Left renal pelvis (tissue), 4 donors: ENCODE results near the gene RAD51B. TPM values are rescaled to one million over a fixed set of nuclear protein-coding genes. Genes with fewer than 3 reads are reported as not detected.

Experiments
- DNase-seq, 4 donors: peaks; one replicate each; pipeline ENCODE4 v3.0.0-alpha.2; 2013; ENCODE audit warnings: low read depth in 4 of 4, low spot score in 3 of 4
- polyA plus RNA-seq, 4 donors: library from polyadenylated mRNA; unstranded; fragments of 120-200 nt; gene quantifications; one replicate each; pipeline ENCODE4 v1.2.1, GENCODE V29; 2013; ENCODE audit not compliant: insufficient read length in 4 of 4

Gene RAD51B
- polyA plus RNA-seq, 4 donors = 9.4 to 12.6 (median 11.6) TPM

DNA sequence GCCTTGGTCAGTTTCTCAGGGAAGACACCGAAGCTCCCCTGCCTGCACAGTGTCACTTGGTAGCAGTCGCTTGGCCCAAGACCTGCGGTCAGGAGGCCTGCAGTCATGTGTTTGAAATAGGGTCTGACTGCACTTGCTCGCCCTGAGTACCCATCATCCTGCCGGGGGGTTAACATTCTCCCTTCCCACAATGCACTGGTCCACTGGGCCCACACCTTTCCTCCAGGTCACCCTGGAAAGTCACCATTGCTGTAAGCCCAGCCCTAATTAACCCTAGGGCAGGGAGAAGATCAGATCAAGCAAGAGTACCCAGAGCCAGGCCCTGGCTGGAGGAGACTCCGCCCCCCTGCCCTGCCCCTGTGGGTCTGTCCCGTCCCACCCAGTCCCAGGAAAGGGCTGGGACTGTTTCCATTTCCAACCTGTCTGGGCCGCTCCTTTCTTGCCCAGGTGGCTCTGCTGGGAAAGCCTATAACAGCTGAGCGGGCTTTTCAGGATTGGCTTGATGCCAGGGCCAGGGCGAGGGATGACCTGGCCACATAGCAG is 886.2 kb downstream of the RAD51B start:
- DNase-seq = no peak

DNA sequence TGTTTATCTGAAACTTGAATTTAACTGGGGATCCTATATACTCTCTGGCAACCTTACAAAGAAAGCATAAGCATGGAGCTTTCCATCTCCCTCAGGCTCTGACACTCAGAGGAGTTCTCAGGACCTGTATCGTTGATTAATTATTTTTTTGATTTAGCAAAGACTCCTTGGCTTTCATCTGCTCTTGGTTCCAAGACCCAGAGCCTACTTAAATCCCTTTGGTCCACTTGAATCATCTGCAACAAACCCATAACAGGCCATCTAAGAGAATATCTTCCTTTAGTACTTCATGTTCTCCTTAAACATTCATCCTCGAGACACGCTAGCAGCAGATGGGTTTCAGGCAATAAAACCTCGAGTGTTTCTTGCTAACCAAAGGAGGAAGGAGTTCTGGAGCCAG is 887.9 kb downstream of the RAD51B start:
- no peak for DNase-seq

DNA sequence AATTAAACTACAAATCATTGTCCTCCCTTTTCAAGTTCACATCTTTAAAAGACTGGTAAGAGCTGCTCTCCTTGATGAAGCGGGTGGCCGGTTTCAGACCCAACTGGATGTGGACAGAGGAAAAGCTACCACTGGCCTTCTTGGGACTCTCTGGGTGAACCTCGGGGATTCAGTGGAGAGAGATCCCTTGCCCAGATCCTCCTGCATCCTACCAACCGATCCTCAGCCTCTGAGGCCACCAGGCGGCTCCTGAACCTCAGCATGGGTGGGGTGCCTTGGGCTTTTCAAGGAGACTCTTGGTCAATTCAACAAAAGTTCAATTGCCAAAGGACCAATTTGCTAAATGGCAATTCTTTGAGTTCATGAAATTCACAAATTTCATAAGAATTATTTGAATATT is 888.8 kb downstream of the RAD51B start:
- no peak for DNase-seq

DNA sequence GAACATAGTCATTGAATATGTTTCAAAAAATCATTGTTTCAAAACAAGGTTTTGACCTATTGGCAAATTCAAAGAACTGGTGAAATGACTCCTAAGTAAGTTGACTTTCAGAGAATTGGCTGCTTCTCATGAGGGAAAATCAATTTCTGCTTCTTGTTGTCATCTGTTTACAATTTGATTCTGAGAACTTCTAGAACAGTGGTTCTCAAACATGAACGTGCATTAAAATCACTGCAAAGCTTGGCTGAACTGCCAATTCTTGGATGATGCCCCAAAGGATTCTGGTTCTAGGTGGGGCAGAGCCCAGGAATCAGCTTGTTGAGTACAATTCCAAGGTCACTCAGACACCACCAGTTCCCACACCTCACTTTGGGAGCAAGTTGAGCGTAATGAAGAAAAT is 889.4 kb downstream of the RAD51B start:
- no peak for DNase-seq

DNA sequence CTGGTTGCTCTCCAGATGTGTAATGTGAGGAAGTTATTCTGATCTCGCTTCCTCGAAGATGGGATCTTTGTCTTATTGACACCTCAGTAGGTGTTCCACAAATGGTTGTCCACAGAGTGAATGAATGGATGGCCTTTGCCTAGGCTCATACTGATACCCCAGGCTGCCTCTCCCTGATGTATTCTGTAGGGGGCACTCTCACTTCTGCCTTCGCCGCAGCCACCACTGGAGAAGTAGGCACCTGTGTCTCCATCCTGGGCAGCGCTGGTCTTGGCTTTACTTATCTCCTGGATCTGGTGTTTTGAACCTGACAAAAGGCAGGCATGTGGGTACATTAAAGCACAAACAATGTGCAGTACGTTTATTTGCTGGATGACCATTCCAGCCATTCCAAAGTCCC is 891.2 kb downstream of the RAD51B start:
- DNase-seq = no peak

DNA sequence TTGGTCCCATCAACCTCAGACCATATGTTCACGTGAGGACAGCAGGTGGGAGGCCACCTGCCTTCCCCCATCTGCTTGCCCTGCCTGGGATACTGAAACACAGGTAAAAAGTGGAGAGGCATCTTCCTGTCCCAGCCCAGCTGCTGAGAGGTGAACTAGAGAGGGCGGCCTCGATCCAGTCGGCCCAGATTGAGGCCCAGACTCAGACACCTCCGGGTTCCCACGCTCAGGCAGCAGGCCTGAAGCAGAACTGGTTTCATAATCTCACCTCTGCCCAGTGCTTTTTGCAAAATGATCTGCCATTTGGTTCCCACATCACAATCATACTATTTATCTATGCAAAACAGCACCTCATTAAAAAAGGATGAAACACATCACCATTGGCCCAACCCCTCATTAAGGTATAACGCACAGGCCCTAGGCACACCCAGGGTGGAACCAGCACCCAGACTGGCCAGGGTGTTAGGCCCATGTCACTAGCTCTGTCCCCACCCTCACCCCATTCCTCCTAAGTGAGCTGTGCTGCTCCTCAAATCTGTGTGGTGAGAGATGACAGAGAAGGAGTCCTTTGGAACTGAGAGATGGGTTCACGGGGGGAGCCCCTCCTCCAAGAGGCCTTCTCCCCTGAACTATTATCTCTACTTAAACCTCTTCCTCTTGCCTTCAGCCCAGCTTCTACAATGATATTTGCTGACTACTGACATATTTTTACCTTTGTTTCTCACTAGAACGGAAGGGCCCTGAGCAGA is 892.2 kb downstream of the RAD51B start:
- DNase-seq = no peak

DNA sequence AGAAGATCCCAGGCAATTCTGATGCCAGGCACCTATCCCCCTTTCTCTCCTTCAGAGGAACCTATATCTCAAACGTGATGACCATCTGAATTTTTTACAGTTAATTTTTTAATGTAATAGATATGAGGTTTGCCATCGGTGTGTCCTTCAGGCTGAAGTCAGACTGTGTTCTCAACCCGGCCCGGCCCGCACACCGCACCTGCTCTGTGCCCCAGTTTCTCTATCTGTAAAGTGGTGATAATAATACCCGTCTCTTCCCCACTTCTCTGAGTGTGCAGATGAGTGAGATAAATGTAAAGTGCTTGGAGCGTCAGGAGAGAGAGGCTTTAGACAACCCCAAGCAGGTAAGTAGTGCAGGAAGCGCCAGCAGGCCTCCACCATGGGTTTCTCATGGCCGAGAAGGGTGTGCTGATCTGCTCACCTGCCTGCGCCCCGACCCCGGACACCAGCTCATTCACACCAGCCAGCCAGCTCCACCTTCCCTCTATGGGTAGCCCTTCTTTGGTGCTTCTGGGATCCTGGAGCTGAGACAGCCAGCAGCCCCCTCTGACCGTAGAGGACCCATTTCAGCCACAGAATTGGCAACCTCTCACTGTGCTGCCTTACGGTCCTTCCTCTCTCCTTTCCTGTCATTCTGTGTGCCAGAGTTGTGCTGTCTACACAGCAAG is 893.3 kb downstream of the RAD51B start:
- no peak for DNase-seq

DNA sequence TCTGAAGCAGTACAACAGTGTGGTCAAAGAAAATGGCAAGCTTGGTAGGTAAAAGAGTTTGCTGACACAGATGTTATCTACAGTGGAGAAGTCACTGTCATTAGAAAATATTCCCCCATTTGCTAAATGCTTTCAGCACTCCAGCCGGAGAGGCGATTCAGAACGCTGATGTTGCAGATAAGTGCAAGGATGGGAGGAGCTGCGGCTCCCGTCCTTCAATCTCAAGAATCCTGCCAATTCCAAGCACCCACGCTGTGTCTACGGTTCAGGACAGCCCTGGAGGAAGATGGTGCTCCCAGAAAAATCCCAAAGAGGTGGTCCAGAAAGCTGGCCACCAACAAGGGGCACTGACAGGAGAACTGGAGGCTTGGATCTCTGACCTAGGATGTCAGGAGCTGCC is 894.2 kb downstream of the RAD51B start:
- DNase-seq = no peak

DNA sequence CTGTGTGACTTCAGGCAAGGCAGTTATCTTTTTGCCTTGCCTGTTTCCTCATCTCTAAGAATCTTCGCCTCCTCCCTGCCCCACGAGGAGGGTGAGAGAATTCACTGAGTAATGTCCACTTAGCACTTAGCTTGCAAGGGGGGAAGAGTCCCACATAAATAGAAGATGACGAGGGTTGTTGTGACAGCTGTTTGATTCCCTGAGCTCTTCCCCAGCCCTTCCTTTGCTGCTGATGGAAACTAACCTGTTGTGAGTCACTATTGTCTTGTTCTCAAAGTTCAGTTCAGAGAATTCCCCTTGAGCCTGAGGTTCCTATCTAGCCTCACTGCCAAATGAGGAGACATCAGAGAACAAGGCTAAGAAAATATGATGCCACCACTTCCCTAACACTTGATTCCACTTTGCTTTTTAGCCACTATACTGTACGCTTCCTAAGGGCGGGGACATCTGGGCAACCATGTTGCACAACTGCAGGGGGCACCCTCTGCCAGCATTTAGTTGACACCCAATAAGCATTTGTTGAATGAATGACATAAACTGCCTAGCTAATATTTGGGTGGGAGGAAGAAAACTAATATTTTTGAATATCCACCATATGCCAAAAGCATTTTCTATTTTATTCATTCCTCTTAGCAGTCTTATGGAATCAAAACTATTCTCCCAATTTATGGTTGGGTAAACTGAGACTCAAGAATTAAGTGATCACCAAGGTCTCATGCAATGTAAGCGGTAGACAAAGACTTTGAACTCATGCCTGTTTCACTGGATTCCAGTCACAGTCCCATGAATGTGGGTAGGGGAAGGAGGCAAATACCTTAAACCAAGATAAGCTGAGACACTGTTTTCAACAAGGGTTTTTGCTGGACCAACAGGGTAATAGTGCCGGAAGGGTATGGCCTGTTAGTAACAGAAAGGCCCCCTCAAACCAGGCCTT is 895.7 kb downstream of the RAD51B start:
- DNase-seq = no peak

DNA sequence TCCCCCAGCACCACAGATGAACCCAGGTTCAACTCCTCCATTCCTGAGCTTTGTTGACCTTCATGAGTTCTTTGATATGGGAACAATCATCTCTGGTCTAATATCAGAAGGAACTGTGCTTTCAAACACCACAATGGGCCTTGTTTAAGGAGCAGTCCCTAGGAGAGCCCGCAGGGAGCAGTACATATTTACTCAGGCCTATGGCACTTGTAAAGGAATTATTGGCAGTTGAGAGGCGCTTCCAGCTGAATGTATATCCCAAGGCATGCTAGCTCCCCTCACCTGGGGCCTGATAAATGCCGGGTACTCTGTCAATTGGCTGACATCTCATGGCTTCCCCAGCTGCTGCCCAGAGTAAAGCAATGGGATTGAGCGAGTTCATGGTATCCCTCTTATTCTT is 897.1 kb downstream of the RAD51B start:
- DNase-seq = no peak

DNA sequence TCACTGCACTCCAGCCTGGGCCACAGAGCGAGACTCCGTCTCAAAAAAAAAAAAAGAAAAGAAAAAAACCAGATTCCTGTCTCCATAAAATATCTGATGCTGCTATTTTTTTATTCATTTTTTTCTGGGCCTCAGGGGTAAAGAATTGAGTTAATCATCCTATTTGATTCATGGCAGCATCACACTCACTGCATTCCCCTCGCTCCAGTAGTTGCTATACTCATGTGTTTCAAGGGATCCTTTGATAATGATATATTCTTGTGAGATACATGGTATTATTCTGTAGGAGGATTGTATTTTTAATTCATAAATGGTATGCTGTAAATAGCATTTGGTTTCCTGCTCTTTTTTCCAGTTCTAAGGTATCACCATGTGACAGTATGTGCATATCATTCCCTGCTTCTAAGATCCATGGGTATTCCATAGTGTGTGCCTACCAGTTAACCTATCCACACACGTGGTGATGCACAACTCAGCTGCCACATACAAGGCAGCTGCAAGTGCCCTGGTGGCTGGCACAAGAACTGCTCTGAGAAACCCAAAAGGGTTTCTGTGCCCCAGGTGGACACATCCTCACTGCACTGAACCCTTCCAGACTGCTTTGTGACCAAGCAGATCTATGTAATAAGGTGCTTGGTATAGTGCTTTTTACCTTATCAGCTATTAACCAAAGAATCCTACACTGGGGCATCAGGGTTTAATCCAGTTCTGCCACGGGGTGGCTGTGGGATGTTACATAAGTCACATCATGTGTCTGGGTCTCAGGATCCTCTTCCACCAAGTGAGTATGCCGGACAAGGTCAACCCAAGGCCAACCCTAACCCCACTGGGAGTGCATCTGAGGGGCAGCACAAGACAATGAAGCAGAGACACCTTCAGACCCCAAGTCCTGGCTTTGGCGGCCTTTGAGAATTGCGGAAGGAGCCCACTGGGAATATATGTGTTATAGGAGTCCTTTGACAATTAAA is 898.7 kb downstream of the RAD51B start:
- DNase-seq = no peak

DNA sequence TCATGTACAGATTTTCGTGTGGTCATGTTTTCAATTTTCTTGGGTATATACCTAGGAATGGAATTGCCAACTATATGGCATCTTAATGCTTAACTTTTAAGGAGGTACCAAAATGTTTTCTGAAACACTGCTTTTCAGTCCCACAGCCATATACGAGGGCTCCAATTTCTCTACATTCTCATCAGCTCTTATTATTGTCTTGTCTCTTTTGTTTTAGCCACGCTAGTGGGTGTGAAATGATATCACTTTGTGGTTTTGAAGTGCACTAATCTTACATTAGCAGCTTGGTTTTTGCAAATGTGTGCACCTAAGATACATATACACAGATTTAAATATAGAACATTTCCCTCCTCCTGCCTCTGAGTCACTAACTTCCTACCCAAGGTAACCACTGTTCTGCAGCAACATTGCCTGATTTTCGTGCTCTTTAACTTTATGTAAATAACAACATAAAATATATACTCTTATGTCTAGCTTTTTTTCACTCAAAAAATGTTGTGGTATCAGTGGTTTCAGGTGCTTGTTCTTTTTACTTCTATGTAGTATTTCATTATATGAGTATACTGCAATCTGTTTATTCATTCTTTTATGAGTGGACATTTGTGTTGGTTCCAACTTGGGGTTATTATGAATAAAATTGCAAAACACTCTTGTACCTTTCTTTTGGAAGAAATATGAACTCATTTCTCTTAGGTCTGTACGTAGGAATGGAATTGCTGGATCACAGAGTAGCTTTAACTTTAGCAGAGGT is 900.2 kb downstream of the RAD51B start:
- DNase-seq = no peak

DNA sequence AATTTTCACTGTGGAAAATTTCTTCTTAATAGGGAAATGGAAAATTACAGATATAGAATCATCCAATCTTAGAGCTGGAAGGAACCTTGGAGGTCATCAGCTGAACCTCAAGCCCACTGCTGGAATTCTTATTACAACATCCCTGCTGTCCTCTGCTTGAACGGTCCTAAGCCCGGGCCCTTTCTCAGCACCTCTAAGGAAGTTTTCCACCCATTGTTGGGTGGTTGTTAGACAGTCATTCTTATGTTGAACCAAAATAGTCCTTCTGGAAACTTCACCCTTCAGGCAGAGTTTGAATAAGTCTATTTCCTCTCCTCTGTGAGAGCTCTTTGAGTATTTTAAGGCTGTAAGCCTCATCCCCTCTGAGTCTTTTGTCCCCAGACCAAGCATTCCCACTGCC is 902.6 kb downstream of the RAD51B start:
- DNase-seq = no peak

DNA sequence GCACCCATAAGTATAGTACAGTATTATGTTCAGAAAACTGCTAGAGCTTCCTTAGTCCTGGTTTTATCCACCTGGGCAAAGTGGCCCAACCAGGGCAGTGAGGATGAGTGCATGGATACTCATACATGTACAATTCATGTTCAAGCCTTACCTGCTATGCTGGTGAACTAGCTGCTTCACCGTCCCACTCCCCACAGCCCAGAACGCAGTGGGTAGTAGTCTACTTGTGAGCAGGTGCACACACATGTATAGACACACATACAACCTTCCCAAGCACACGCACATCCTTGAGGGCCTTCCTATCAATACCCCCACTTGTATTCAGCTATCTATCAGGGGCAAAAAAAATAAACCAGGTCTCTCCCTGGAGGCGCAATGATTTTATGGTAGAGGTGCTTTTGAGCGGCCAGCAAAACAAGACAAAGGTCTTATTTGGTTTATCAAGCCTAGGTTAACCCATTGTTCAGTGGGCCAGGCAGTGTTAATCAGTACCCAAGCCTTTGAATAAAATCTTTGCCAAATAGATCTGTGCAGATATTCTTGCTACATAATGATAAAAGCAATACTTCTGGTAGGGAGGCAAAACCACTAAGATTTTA is 903.5 kb downstream of the RAD51B start:
- no peak for DNase-seq

DNA sequence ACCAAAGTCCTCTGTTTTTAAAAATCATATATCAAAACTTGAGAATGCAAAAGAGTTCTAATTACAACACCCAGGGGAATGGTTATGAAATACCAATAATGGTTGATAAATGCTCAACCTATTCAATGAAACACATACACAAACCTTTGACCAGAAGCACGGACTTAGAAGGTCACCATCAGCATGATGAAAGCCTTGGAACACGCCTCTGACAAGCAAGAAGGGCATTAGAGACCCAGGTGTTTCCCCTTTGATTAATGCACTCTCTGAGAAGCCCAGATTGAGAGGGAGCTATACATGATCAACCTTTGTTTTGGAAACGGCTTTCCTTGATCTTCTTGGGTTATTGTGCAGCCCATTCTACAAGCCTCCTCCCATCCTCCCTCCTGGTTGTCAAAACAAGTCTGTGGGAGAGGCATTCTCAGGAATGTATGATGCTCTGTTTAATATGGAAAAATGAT is 904.3 kb downstream of the RAD51B start:
- DNase-seq = no peak

DNA sequence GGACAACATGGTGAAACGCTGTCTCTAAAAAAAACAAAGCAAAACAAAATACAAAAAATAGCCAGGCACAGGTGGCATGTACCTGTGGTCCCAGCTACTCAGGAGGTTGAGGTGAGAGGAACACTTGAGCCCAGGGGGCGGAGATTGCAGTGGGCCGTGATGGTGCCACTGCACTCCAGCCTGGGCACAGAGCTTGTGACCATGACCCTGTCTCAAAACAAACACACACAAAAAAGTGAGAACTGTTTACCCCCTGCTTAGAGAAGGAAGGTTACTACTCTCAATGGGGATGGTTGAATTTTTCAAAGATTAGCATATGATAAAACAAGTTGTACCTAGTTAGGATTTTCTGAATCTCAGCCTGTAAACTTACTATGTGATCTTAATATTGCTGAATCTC is 905.3 kb downstream of the RAD51B start:
- no peak for DNase-seq

DNA sequence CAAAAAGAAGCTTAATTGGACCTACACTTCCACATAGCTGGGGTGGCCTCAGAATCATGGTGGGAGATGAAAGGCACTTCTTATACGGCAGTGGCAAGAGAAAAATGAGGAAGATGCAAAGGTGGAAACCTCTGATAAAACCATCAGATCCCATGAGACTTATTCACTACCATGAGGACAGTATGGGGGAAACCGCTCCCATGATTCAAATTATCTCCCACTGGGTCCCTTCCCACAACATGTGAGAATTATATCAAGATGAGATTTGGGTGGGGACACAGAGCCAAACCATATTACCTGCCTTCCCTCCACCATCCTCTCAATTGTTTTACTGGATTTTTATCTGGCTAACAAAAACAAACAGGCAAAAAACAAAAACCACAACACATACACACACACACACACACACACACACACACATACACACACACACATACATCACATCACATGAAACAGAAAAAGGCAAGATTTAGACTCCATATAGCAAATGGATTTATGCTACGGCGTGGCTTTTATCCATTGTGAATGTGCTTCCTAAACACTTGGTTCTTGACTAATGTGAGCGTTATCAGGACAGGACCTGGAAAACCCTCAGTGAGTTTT is 906.6 kb downstream of the RAD51B start:
- DNase-seq = no peak

DNA sequence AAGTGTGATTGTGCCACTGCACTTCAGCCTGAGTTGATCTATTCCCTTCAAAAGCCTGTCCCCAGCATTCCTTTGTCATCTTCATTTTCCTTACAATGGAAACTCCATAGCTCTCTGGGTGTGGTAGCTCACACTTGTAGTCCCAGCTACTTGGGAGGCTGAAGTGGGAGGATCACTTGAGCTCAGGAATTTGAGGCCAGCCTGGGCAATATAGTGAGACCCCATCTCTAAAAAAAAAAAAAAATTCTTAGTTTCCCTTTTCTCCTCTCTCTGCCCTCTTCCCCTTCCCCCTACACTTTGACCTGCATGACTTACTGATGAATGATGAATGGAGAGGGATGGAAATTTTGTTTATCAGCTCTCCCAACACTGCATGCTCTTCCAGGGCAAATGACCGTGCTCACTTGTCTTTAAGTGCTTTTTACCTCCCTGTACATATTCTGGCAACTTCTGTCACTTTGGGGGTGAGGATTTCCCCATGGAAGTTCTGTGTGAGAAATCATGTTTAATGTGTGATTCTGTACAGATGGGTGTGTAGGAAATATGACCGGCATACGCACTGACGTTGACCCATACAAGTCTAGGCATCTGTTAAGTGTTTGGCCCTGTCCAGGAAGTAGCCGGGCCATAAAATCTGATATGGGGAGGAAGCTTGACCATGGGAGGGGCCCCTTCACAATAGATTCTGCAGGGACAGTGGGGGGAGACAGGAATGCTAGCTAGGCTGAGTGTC is 907.9 kb downstream of the RAD51B start:
- no peak for DNase-seq
